Neural progenitor cell (in vitro differentiated cells): ENCODE measurements around the gene SLC22A23. TPM values are rescaled to one million over a fixed set of nuclear protein-coding genes. Genes with fewer than 3 reads are reported as not detected.

ENCODE experiments used
- DNase-seq: peaks from one replicate; pipeline ENCODE4 v3.0.0-alpha.2; 2016; ENCODE audit warnings: low spot score
- H2AFZ ChIP-seq: fragments of 200-600 bp; sonication (generic); replicated peaks from 2 replicates; pipeline ENCODE4 v1.6.1; 2016; ENCODE audit warnings: antibody characterized with exemption
- H3F3A ChIP-seq: fragments of 200-600 bp; sonication (generic); 2 replicates; pipeline ENCODE4 v1.6.1; 2016; ENCODE audit warnings: antibody characterized with exemption, low read depth
- H3K27ac ChIP-seq: fragments of 200-600 bp; sonication (generic); 2 replicates; pipeline ENCODE4 v1.5.1; 2016; ENCODE audit warnings: mild to moderate bottlenecking
- H3K27me3 ChIP-seq: fragments of 200-600 bp; sonication (generic); 2 replicates; pipeline ENCODE4 v1.6.1; 2016; ENCODE audit warnings: mild to moderate bottlenecking, moderate library complexity
- H3K36me3 ChIP-seq: fragments of 200-600 bp; sonication (generic); 2 replicates; pipeline ENCODE4 v1.5.1; 2016
- H3K4me1 ChIP-seq: fragments of 200-600 bp; sonication (generic); 2 replicates; pipeline ENCODE4 v1.6.1; 2016; ENCODE audit warnings: mixed run types
- H3K4me2 ChIP-seq: fragments of 200-600 bp; sonication (generic); 2 replicates; pipeline ENCODE4 v1.6.1; 2016
- H3K4me3 ChIP-seq: fragments of 200-600 bp; sonication (generic); 2 replicates; pipeline ENCODE4 v1.5.1; 2016
- H3K79me2 ChIP-seq: fragments of 200-600 bp; sonication (generic); 2 replicates; pipeline ENCODE4 v1.6.1; 2016; ENCODE audit warnings: low read depth
- H3K9ac ChIP-seq: fragments of 200-600 bp; sonication (generic); 2 replicates; pipeline ENCODE4 v1.6.1; 2016
- H3K9me3 ChIP-seq: fragments of 200-600 bp; sonication (generic); 2 replicates; pipeline ENCODE4 v1.5.1; 2016; ENCODE audit warnings: low read depth
- H4K20me1 ChIP-seq: fragments of 200-600 bp; sonication (generic); 2 replicates; pipeline ENCODE4 v1.6.1; 2016; ENCODE audit warnings: low read depth
- H3K27ac Mint-ChIP-seq: 3 replicates; pipeline ENCODE4 v1.8.0; 2021; ENCODE audit warnings: mixed read lengths
- H3K27me3 Mint-ChIP-seq: 2 replicates; pipeline ENCODE4 v1.8.0; 2022; ENCODE audit warnings: low read depth, mild to moderate bottlenecking, inconsistent platforms, moderate library complexity, mixed read lengths; ENCODE audit not compliant: insufficient read depth
- H3K36me3 Mint-ChIP-seq: 3 replicates; pipeline ENCODE4 v1.8.0; 2021; ENCODE audit warnings: mixed read lengths
- H3K4me1 Mint-ChIP-seq: 3 replicates; pipeline ENCODE4 v1.8.0; 2021; ENCODE audit warnings: mixed read lengths
- H3K4me3 Mint-ChIP-seq: 3 replicates; pipeline ENCODE4 v1.8.0; 2021; ENCODE audit warnings: mild to moderate bottlenecking, moderate library complexity, mixed read lengths
- H3K9me3 Mint-ChIP-seq: 3 replicates; pipeline ENCODE4 v1.8.0; 2020; ENCODE audit warnings: mixed read lengths
- CTCF ChIP-seq: fragments of 200-600 bp; sonication (generic); IDR thresholded peaks from 2 replicates; pipeline ENCODE4 v1.5.1; 2017; ENCODE audit warnings: antibody characterized with exemption, mild to moderate bottlenecking
- EZH2 ChIP-seq: fragments of 200-600 bp; sonication (generic); IDR thresholded peaks from 2 replicates; pipeline ENCODE4 v1.6.1; 2017; ENCODE audit warnings: antibody characterized with exemption, mild to moderate bottlenecking, moderate library complexity
- EZH2phosphoT487 ChIP-seq: fragments of 200-600 bp; sonication (generic); IDR thresholded peaks from 2 replicates; pipeline ENCODE4 v1.6.1; 2017; ENCODE audit warnings: antibody characterized with exemption
- total RNA-seq: library from RNA; depleted of rRNA; stranded (reverse); fragments of >200 nt; gene quantifications from 2 replicates; pipeline ENCODE4 v1.2.3, GENCODE V29; 2015; ENCODE audit warnings: low replicate concordance

SLC22A23 gene
- total RNA-seq, 1 donor from 2014 or later = 0.99 TPM

DNA sequence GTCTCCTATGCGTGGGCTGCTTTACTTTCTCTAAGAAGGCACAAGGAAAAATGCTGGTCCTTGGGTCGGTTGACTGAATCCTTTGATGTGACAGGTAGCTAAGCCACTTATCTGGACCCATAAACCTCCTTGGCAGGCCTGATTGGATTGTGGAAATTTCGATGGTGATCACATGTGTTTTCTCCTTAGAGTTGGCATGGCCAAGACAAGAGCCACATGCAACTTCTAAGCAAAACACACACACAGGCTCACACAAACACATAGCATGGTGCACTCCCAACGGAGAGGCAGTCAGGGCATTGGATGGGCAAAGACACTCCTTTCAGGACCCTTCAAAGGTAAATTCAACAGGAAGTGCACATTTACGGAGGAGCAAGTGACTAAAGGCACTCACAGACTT, 102.9 kb downstream of the SLC22A23 start:
- H3K79me2 ChIP-seq = no peaks in the 10 kb centered on the region
- no peaks in the 10 kb centered on the region for H3K36me3 ChIP-seq
- Mint-ChIP-seq H3K27me3 (peaks cover 10% of the 10 kb centered on the region), H3K4me1 (peaks cover 94% of the 10 kb centered on the region), H3K36me3 (peaks cover 8% of the 10 kb centered on the region), H3K9me3 (no peaks in the 10 kb centered on the region), H3K4me3 (peak overlapping the region; percentile 44), H3K27ac (peak overlapping the region; percentile 94)
- H3K9ac ChIP-seq = no peak overlapping the region
- H3K4me3 ChIP-seq = no peak overlapping the region
- peaks cover 53% of the 10 kb centered on the region for H3K27me3 ChIP-seq
- no peak for DNase-seq
- H3F3A ChIP-seq = peaks cover 55% of the 10 kb centered on the region
- no peaks in the 10 kb centered on the region for H3K9me3 ChIP-seq
- TF ChIP-seq EZH2phosphoT487 (no peak), CTCF (no peak), EZH2 (no peak)
- no peak overlapping the region for H3K4me2 ChIP-seq
- no peak overlapping the region for H2AFZ ChIP-seq
- no peak overlapping the region for H3K27ac ChIP-seq
- H4K20me1 ChIP-seq = no peaks in the 10 kb centered on the region
- peaks cover 68% of the 10 kb centered on the region for H3K4me1 ChIP-seq

DNA sequence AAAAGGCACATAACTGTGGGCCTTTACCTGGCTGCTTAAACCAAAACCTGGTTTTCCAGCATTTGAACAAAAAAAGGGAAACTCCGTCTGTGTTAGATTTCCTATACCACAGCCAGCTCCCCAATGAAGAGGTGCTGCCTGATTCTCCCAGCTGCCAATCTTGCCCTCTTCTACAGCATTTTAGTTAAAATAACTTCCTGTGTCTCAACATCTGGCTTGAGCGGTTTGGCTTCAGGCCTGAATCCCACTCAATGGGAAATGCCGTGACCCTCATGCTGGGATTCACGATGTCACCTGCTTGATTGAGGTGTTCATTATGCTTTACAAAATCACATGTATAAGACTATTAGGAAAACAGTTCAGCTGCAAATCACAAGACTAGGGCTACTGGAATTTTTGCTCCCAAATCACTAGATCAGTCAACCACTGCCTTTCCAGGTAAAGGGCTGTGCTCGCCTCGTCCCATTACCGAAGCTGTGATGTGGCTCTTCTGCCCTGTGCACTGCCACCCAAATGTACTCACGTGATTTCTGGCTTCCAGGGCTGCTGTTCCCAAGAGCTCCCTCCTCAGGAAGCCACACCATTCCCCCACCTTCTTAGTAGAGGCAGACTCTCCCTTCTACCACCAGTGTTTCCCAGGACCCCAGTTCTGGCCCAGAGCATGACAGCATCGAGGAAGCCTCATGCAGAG, 103.5 kb downstream of the SLC22A23 start:
- no peak for DNase-seq
- Histone ChIP-seq H3K36me3 (no peaks in the 10 kb centered on the region), H3K27ac (no peak overlapping the region), H3K9ac (no peak overlapping the region), H3K9me3 (no peaks in the 10 kb centered on the region), H3K79me2 (no peaks in the 10 kb centered on the region), H3F3A (peaks cover 55% of the 10 kb centered on the region), H4K20me1 (no peaks in the 10 kb centered on the region), H3K27me3 (peaks cover 59% of the 10 kb centered on the region), H3K4me1 (peaks cover 68% of the 10 kb centered on the region), H3K4me2 (peak overlapping the region; percentile 40), H3K4me3 (no peak overlapping the region), H2AFZ (no peak overlapping the region)
- Mint-ChIP-seq H3K27ac (peak overlapping the region; percentile 95), H3K9me3 (no peaks in the 10 kb centered on the region), H3K36me3 (peaks cover 9% of the 10 kb centered on the region), H3K4me1 (peaks cover 94% of the 10 kb centered on the region), H3K27me3 (peaks cover 10% of the 10 kb centered on the region), H3K4me3 (peak overlapping the region; percentile 44)
- TF ChIP-seq CTCF = no peak
- TF ChIP-seq EZH2phosphoT487 = no peak
- no peak for TF ChIP-seq EZH2

- H3F3A ChIP-seq = peaks cover 55% of the 10 kb centered on the region
- no peak overlapping the region for H3K9ac ChIP-seq
- peak overlapping the region; percentile 95 for H3K27ac Mint-ChIP-seq
- no peak overlapping the region for H2AFZ ChIP-seq
- H3K27ac ChIP-seq = no peak overlapping the region
- peak overlapping the region; percentile 31 for H3K4me3 Mint-ChIP-seq
- H3K9me3 Mint-ChIP-seq = no peaks in the 10 kb centered on the region
- peaks cover 68% of the 10 kb centered on the region for H3K4me1 ChIP-seq
- no peak for TF ChIP-seq EZH2
- TF ChIP-seq CTCF = no peak
- no peak for TF ChIP-seq EZH2phosphoT487
- no peaks in the 10 kb centered on the region for H3K9me3 ChIP-seq
- H3K79me2 ChIP-seq = no peaks in the 10 kb centered on the region
- H3K4me1 Mint-ChIP-seq = peaks cover 94% of the 10 kb centered on the region
- no peak for DNase-seq
- H3K4me2 ChIP-seq = peak overlapping the region; percentile 40
- no peak overlapping the region for H3K4me3 ChIP-seq
- H3K36me3 ChIP-seq = no peaks in the 10 kb centered on the region
- H4K20me1 ChIP-seq = no peaks in the 10 kb centered on the region
- peaks cover 12% of the 10 kb centered on the region for H3K36me3 Mint-ChIP-seq
- H3K27me3 ChIP-seq = peaks cover 66% of the 10 kb centered on the region
- H3K27me3 Mint-ChIP-seq = peaks cover 10% of the 10 kb centered on the region
Measured at GRCh38 chr6:3352678-3353077, 104.2 kb downstream of the SLC22A23 start.
